GM12891 (cell line): ENCODE results near the gene EHBP1.

Source experiments
- DNase-seq: peaks from one replicate; pipeline ENCODE4 v3.0.0; 2011; ENCODE audit warnings: low spot score; ENCODE audit not compliant: insufficient read length
- FAIRE-seq: peaks from 2 replicates; lab custom pipeline; 2011; peaks lifted over from hg19 to GRCh38; lab: Jason Lieb, UNC
- PAX5 ChIP-seq: IDR thresholded peaks from 2 replicates; pipeline ENCODE4 v1.6.1; 2011; ENCODE audit warnings: low read length, moderate library complexity, mild to moderate bottlenecking; ENCODE audit not compliant: insufficient read depth, severe bottlenecking
- POLR2A ChIP-seq: IDR thresholded peaks from 2 replicates; pipeline ENCODE4 v1.6.1; 2011; ENCODE audit warnings: low read depth, low read length, control low read depth
- POLR2AphosphoS5 ChIP-seq: IDR thresholded peaks from 2 replicates; pipeline ENCODE4 v1.6.1; 2011; ENCODE audit warnings: low read depth, low read length, control low read depth
- POU2F2 ChIP-seq: IDR thresholded peaks from 2 replicates; pipeline ENCODE4 v1.6.1; 2011; ENCODE audit warnings: low read depth, mild to moderate bottlenecking, control low read depth, low read length, moderate library complexity
- SPI1 ChIP-seq: IDR thresholded peaks from 2 replicates; pipeline ENCODE4 v1.6.1; 2011; ENCODE audit warnings: low read depth, low read length, control low read depth
- TAF1 ChIP-seq: IDR thresholded peaks from 2 replicates; pipeline ENCODE4 v1.6.1; 2011; ENCODE audit warnings: low read depth, low read length, control low read depth

EHBP1 gene

GRCh38 chr2:62727876-62728566, 22.5 kb downstream of the EHBP1 start:
- FAIRE-seq (no peak), DNase-seq (no peak)
- TF ChIP-seq SPI1 (no peak), POLR2AphosphoS5 (no peak), POU2F2 (no peak)

- TF ChIP-seq PAX5 (no peak), POU2F2 (no peak), POLR2A (no peak), POLR2AphosphoS5 (no peak), TAF1 (no peak), SPI1 (no peak)
- DNase-seq (no peak), FAIRE-seq (no peak)
Measured at GRCh38 chr2:62731275-62731674, 25.8 kb downstream of the EHBP1 start.

- FAIRE-seq (no peak), DNase-seq (no peak)
- no peak for TF ChIP-seq TAF1
- TF ChIP-seq POLR2AphosphoS5 = no peak
- TF ChIP-seq POU2F2 = no peak
- no peak for TF ChIP-seq POLR2A
- TF ChIP-seq PAX5 = no peak
- no peak for TF ChIP-seq SPI1
Measured at GRCh38 chr2:62732262-62732777, 26.8 kb downstream of the EHBP1 start.

GRCh38 chr2:62733546-62733945, 28.0 kb downstream of the EHBP1 start:
- DNase-seq (no peak), FAIRE-seq (no peak)
- TF ChIP-seq TAF1 (no peak), SPI1 (no peak), PAX5 (no peak), POLR2AphosphoS5 (no peak), POU2F2 (no peak), POLR2A (no peak)

GRCh38 chr2:62736899-62737559, 31.5 kb downstream of the EHBP1 start:
- no peak for FAIRE-seq
- TF ChIP-seq TAF1 (no peak), SPI1 (no peak), POLR2AphosphoS5 (no peak), POLR2A (no peak), PAX5 (no peak), POU2F2 (no peak)
- no peak for DNase-seq

- no peak for DNase-seq
- FAIRE-seq = no peak
- TF ChIP-seq TAF1 (no peak), SPI1 (no peak)
Measured at GRCh38 chr2:62738981-62739936, 33.7 kb downstream of the EHBP1 start.

GRCh38 chr2:62740221-62740620, 34.7 kb downstream of the EHBP1 start:
- TF ChIP-seq PAX5 (no peak), POU2F2 (no peak), SPI1 (no peak), POLR2AphosphoS5 (no peak), POLR2A (no peak), TAF1 (no peak)
- no peak for DNase-seq
- no peak for FAIRE-seq

- FAIRE-seq (no peak), DNase-seq (no peak)
- TF ChIP-seq PAX5 = no peak
- no peak for TF ChIP-seq POLR2AphosphoS5
- no peak for TF ChIP-seq POU2F2
- no peak for TF ChIP-seq SPI1
Measured at GRCh38 chr2:62741127-62741526, 35.6 kb downstream of the EHBP1 start.

GRCh38 chr2:62741954-62742722, 36.6 kb downstream of the EHBP1 start:
- DNase-seq (no peak), FAIRE-seq (peak; percentile 69)
- TF ChIP-seq SPI1 (no peak), POU2F2 (no peak), POLR2A (no peak), PAX5 (no peak)

- TF ChIP-seq PAX5 (no peak), POLR2A (no peak), POU2F2 (no peak), SPI1 (no peak), POLR2AphosphoS5 (no peak), TAF1 (no peak)
- FAIRE-seq (no peak), DNase-seq (no peak)
Measured at GRCh38 chr2:62743506-62743905, 38.0 kb downstream of the EHBP1 start.
